ENCODE measurements around the gene SLC1A4. TPM values are rescaled to one million over a fixed set of nuclear protein-coding genes. Genes with fewer than 3 reads are reported as not detected.

SLC1A4 gene
- total RNA-seq, 1 donor from 2014 or later: 19.5 TPM

DNA sequence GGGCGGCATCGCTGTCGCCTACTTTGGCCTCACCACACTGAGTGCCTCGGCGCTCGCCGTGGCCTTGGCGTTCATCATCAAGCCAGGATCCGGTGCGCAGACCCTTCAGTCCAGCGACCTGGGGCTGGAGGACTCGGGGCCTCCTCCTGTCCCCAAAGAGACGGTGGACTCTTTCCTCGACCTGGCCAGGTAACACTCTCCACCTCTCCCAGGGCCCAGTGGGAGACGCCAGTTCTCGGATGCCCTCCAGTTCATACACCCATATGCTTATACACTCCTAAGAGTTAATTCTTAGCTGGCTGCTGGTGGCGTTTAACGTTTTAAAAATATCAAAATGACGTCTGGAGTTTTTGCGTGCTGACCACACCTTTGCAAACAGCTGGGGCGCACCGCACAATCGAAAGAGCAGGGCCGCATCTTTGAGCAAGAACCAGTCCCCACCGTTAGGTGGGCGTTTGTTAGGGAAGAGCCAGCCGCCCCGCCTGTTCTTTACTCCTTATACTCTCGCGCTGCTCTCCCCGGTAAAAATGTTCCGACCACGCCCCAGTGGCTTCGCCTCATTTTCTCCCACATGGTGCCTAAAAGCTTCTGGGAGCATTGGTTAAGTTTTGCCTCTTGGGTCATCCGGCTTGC lies 899 bp downstream of the SLC1A4 start:
- H3K9me3 ChIP-seq: no peaks in the 10 kb centered on the region
- H3K4me1 ChIP-seq: peaks cover 0 to 31% of the 10 kb centered on the region in 2 donors
- TF ChIP-seq, protein P1, sequence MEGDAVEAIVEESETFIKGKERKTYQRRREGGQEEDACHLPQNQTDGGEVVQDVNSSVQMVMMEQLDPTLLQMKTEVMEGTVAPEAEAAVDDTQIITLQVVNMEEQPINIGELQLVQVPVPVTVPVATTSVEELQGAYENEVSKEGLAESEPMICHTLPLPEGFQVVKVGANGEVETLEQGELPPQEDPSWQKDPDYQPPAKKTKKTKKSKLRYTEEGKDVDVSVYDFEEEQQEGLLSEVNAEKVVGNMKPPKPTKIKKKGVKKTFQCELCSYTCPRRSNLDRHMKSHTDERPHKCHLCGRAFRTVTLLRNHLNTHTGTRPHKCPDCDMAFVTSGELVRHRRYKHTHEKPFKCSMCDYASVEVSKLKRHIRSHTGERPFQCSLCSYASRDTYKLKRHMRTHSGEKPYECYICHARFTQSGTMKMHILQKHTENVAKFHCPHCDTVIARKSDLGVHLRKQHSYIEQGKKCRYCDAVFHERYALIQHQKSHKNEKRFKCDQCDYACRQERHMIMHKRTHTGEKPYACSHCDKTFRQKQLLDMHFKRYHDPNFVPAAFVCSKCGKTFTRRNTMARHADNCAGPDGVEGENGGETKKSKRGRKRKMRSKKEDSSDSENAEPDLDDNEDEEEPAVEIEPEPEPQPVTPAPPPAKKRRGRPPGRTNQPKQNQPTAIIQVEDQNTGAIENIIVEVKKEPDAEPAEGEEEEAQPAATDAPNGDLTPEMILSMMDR (IDR thresholded peaks at IDR 0.05): no peak
- H3K4me3 ChIP-seq: peak overlapping the region; percentile 99
- intact Hi-C loops (cut with DNase I): loop anchor here (1.0 to 10.0 kb wide), 10 partner anchors 47 to 1445 kb away; partner anchors contain the start of genes CEP68, MEIS1, RAB1A and SERTAD2
- peak in 1 of 2 donors; percentile 66 for DNase-seq (ENCODE audit: low spot score in 2 of 2)
- no peaks in the 10 kb centered on the region for H3K36me3 ChIP-seq
- peak overlapping the region; percentile 97 to 99 for H3K27ac ChIP-seq
- H3K27me3 ChIP-seq: no peaks in the 10 kb centered on the region

DNA sequence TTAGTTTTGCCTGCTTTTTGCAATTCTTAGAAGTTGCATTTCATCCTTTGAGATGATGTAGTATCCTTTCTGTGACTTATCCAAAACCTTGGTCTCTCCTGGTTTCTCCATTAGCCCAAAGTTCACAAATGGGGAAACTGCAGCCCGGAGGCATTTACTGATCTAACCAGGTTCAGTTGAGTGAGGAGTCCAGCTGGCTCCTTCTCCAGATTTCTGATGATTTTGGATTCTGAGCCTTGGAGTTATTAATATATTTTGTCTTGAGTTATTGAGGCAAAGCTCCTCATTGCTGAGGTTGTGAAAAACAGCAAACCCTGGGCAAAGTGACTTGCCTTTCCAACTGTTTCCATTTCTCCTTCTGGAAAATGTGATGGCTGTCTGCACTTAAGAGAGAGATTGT lies 1.7 kb downstream of the SLC1A4 start:
- Histone ChIP-seq H3K36me3 (no peaks in the 10 kb centered on the region), H3K27ac (peak overlapping the region; percentile 97 to 99), H3K27me3 (no peaks in the 10 kb centered on the region), H3K4me1 (peaks cover 0 to 31% of the 10 kb centered on the region in 2 donors), H3K9me3 (no peaks in the 10 kb centered on the region), H3K4me3 (peak overlapping the region; percentile 99)
- intact Hi-C loops (cut with DNase I): loop anchor here (5.0 kb wide), 2 partner anchors 51 to 441 kb away; partner anchors contain the start of gene SPRED2
- peak in 1 of 2 donors; percentile 58 for DNase-seq (ENCODE audit: low spot score in 2 of 2)
- TF ChIP-seq, protein P1 (IDR thresholded peaks at IDR 0.05): no peak

DNA sequence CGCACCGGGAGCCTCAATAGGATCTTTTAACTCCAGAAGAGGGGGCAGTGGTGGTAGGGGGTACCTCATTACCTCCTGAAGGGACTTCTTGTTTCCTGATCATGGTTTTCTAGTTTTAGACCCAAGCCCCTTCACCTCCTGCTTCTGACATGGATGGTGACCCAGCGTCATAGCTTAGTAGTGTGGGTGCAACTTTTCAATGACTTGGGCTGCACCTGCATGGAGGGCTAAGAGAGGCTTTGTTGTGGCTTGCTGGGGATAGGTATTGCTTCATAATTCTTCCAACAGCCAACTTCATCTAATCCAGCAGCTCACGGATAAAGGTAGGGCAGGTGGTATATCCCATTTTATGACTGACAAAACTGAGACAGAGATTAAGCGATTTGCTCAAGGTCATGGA lies 3.0 kb downstream of the SLC1A4 start:
- no peaks in the 10 kb centered on the region for H3K36me3 ChIP-seq
- peaks cover 0 to 29% of the 10 kb centered on the region in 2 donors for H3K4me1 ChIP-seq
- H3K9me3 ChIP-seq: no peaks in the 10 kb centered on the region
- TF ChIP-seq, protein P1 (IDR thresholded peaks at IDR 0.05): no peak
- peak overlapping the region in 1 of 2 donors; percentile 7 for H3K4me3 ChIP-seq
- DNase-seq (ENCODE audit: low spot score in 2 of 2): peak in 1 of 2 donors; percentile 51
- intact Hi-C loops (cut with DNase I): loop anchor here (5.0 kb wide), 2 partner anchors 50 to 440 kb away; partner anchors contain the start of gene SPRED2
- no peaks in the 10 kb centered on the region for H3K27me3 ChIP-seq
- H3K27ac ChIP-seq: no peak overlapping the region

DNA sequence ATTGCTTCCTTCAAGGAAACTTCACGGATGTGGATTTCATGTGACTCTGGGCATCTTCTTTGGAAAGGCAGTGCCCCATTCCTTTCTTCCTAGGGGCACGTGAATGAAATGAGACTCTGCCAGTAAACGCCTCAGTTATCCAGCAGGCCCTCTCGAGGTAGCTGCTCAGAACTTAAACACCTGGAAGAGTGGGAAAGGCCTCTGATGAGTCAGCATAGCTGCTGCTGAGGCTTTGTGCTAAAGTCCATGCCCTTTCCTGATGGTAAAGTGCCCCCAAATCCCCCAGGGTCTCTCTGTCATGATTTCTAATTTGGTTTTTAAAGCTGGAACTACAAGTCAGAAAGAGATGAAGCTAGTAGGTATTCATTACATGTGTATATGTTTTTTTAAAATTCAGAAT lies 3.8 kb downstream of the SLC1A4 start:
- intact Hi-C loops (cut with DNase I): loop anchor here (5.0 kb wide), 2 partner anchors 49 to 439 kb away; partner anchors contain the start of gene SPRED2
- no peak overlapping the region for H3K4me3 ChIP-seq
- no peaks in the 10 kb centered on the region for H3K36me3 ChIP-seq
- no peaks in the 10 kb centered on the region for H3K27me3 ChIP-seq
- no peak overlapping the region for H3K27ac ChIP-seq
- DNase-seq (ENCODE audit: low spot score in 2 of 2): peak in 1 of 2 donors; percentile 16
- peaks cover 0 to 28% of the 10 kb centered on the region in 2 donors for H3K4me1 ChIP-seq
- TF ChIP-seq, protein P1 (IDR thresholded peaks at IDR 0.05): no peak
- H3K9me3 ChIP-seq: no peaks in the 10 kb centered on the region

DNA sequence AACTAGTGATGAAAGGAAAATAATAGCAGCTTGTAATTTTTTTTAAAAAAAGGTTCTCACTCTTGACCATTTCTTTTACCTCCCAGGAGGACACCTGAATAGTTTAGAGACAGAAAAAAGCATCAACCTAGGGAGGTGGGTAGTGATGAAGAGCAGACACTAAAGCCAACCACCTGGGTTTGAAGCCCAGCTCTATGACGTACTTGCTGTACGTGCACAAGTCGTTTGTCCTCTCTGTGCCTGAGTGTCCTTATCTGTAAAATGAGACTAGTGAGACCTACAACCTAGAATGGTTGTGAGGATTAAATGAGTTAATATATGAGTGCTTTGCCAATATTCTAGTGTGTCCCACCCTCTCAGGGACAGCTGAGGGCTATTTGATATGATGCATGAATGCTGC lies 5.8 kb downstream of the SLC1A4 start:
- Histone ChIP-seq H3K4me1 (peaks cover 0 to 32% of the 10 kb centered on the region in 2 donors), H3K27ac (no peak overlapping the region), H3K27me3 (no peaks in the 10 kb centered on the region), H3K36me3 (no peaks in the 10 kb centered on the region), H3K4me3 (no peak overlapping the region), H3K9me3 (no peaks in the 10 kb centered on the region)
- TF ChIP-seq, protein P1 (IDR thresholded peaks at IDR 0.05): no peak
- intact Hi-C loops (cut with DNase I): no loop called here
- DNase-seq (ENCODE audit: low spot score in 2 of 2): no peak
